ENCODE measurements around the gene MED12L.
"Not testable (repeated sequence)": the region's sequence is repeated elsewhere in the genome, so short reads cannot be mapped to it uniquely, and the experiment has no call there.

The MED12L gene

GRCh38 chr3:151216641-151217607 lies 131.5 kb downstream of the MED12L start:
- peak in 1 of 2 donors; percentile 5 for DNase-seq

GRCh38 chr3:151218136-151218535 lies 132.7 kb downstream of the MED12L start:
- no peak for DNase-seq

GRCh38 chr3:151219056-151219455 lies 133.6 kb downstream of the MED12L start:
- DNase-seq, result no peak

- no peak for DNase-seq
These were observed 138.9 kb downstream of the MED12L start for GRCh38 chr3:151224268-151224866.

- DNase-seq, result no peak
These were observed 139.8 kb downstream of the MED12L start for GRCh38 chr3:151225040-151225975.

GRCh38 chr3:151226088-151226563 lies 140.7 kb downstream of the MED12L start:
- peak; percentile 50 to 70 for DNase-seq

- DNase-seq, result no peak
These were observed 141.4 kb downstream of the MED12L start for GRCh38 chr3:151226825-151227224.

GRCh38 chr3:151227266-151227806 lies 141.9 kb downstream of the MED12L start:
- DNase-seq, result peak in 1 of 2 donors; percentile 32

GRCh38 chr3:151227807-151228665 lies 142.6 kb downstream of the MED12L start:
- DNase-seq, result peak; percentile 79 to 81

- no peak for DNase-seq
These were observed 143.2 kb downstream of the MED12L start for GRCh38 chr3:151228666-151229040.

- DNase-seq, result peak; percentile 72 to 80
These were observed 145.2 kb downstream of the MED12L start for GRCh38 chr3:151230646-151231045.

GRCh38 chr3:151232403-151232802 lies 146.9 kb downstream of the MED12L start:
- not testable (repeated sequence) for DNase-seq

- DNase-seq, result no peak
These were observed 147.5 kb downstream of the MED12L start for GRCh38 chr3:151232991-151233390.

- no peak for DNase-seq
These were observed 149.4 kb downstream of the MED12L start for GRCh38 chr3:151234825-151235224.

GRCh38 chr3:151236316-151236715 lies 150.9 kb downstream of the MED12L start:
- DNase-seq, result no peak

GRCh38 chr3:151236736-151237135 lies 151.3 kb downstream of the MED12L start:
- DNase-seq, result no peak

GRCh38 chr3:151242006-151242405 lies 156.5 kb downstream of the MED12L start:
- not testable (repeated sequence) for DNase-seq

GRCh38 chr3:151248772-151249337 lies 163.4 kb downstream of the MED12L start:
- no peak for DNase-seq

GRCh38 chr3:151256749-151257148 lies 171.3 kb downstream of the MED12L start:
- DNase-seq, result no peak

GRCh38 chr3:151259664-151260063 lies 174.2 kb downstream of the MED12L start:
- DNase-seq, result no peak

Data from inflammatory macrophage (primary cell).